GM21529 (cell line): ENCODE data around the gene KRTAP12-2.
"Not testable (repeated sequence)": the region's sequence is repeated elsewhere in the genome, so short reads cannot be mapped to it uniquely, and the experiment has no call there.

ENCODE experiments used
- ATAC-seq: cut with Tn5 transposase; IDR thresholded peaks from one replicate; pipeline ENCODE4 v1.9.1; 2021; ENCODE audit not compliant: unreplicated experiment

KRTAP12-2 gene

GRCh38 chr21:44686000-44686781 lies 19.5 kb upstream of the KRTAP12-2 start:
- no peak for ATAC-seq

- not testable (repeated sequence) for ATAC-seq
Observed at GRCh38 chr21:44685050-44685449, 18.3 kb upstream of the KRTAP12-2 start.

GRCh38 chr21:44684483-44684882 lies 17.8 kb upstream of the KRTAP12-2 start:
- ATAC-seq = no peak

DNA sequence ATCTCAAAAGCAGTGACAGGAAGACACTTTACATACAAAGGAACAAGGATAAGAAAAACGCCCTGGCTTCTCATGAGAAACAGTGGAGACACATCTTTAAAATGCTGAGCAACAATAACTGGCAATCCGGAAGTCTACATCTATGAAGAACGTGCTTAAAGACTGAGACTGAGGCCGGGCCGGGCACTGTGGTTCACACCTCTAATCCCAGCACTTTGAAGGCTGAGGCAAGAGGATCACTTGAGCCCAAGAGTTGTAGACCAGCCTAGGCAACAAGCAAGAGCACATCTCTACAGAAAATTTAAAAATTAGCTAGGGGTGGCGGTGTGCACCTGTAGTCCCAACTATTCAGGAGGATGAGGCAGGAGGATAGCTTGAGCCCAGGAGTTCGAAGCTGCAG lies 17.4 kb upstream of the KRTAP12-2 start:
- ATAC-seq = no peak

- ATAC-seq = no peak
Observed at GRCh38 chr21:44682580-44683151, 15.9 kb upstream of the KRTAP12-2 start.

DNA sequence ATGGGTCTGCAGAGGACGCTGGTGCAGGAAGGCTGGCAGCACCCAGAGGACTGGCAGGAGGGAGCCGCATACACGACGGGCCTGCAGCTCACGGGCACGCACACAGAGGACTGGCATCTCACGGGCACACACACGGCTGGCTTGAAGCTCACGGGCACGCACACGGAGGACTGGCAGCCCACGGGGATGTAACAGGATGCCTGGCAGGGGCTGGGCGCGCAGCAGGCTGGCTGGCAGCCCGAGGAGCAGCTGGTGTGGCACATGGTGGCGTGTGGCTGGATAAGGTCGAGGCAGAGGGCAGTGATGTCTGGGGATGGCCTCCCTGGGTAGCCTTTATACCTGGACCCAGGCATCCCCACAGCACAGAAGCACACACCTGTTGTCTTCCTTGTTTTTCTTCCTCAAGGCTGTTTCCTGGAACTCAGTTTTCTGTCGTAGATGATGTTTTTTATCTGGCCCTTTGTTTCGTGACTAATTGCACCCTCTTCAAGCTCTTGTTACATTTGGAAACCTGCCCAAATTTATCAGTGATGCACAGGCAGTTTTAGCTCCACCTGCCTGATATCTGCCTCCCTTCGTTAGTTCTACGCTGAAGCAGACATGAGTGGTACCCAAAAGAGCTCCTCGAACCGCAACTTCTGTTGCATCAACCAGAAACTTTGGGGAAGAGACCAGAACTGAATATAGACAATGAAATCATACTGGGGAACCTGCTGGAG lies 15.3 kb upstream of the KRTAP12-2 start, which contains the start of gene KRTAP12-1:
TSS of gene KRTAP12-1 (minus strand) at position 303 of the 719 bp plus-strand sequence. CDS start at position 263, 40 bp downstream.
- no peak for ATAC-seq

DNA sequence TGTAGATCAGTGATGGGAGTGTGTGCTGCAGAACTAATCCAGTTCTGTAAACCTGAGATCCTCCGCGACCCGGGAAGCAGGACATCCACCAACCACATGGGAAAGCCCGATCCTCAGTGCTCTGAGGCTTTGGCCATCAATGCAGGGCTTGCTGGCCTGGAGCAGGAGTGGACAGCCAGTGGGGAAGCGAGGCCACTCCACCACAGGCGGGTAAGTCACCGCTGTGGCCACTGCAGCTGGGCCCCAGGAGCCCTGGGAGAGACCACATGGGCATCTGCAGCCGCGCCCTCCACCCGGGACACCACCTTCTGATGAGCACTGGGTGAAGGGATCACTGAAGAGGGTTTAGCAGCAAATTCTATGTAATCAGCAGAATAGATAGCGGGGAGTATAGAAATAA lies 14.4 kb upstream of the KRTAP12-2 start:
- no peak for ATAC-seq

GRCh38 chr21:44677881-44678280 lies 11.2 kb upstream of the KRTAP12-2 start:
- no peak for ATAC-seq

DNA sequence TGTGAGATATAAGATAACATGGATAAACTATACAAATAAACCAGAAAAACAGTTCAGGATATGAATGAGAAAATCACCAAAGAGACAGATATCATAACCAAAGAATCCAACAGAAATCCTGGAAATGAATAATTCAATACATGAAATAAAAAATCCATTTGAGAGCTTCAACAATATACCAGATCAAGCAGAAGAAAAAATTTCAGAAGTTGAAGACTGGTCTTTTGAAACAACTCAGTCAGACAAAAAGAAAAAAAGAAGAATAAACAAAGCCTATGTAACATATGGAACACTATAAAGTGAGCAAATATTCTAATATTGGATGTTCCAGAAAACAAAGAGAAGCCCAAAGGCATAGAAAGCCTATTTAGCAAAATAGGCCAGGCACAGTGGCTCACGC lies 5.2 kb upstream of the KRTAP12-2 start:
- ATAC-seq = no peak

GRCh38 chr21:44670642-44671432 lies 4.1 kb upstream of the KRTAP12-2 start:
- ATAC-seq = no peak

- ATAC-seq = no peak
Observed at GRCh38 chr21:44667612-44668011, 885 bp upstream of the KRTAP12-2 start.

DNA sequence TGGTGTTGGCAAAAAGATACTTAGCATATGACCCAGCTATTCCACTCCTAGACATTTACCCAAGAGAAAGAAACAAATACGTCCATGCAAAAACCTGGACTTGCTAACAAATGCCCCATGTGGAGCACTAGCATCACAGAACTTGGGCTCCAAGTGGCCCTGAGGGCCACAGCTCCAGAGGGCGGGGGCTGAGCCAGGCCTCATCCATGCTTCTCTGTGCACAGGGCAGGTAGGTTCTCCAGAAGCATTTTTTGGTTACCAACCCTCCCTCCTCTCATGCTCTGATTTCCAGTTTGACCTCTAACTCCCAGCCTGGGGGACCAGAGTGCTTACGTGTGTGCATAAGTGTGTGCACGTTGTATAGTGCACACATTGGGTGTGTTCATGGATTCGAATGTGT lies 2.0 kb downstream of the KRTAP12-2 start:
- no peak for ATAC-seq

DNA sequence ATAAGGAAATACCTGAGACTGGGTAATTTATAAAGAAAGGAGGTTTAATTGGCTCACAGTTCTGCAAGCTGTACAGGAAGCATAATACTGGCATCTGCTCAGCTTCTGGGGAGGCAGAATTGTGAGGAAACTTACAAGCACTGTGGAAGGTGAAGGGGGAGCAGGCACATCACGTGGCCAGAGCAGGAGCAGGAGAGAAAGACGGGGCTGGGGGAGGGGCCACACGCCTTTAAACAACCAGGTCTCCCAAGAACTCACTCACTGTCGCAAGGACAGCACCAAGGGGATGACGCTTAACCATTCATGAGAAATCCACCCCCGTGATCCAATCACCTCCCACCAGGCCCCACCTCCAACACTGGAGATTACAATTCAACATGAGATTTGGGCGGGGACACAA lies 5.2 kb downstream of the KRTAP12-2 start:
- not testable (repeated sequence) for ATAC-seq

GRCh38 chr21:44658913-44659595 lies 7.7 kb downstream of the KRTAP12-2 start:
- ATAC-seq = no peak

- no peak for ATAC-seq
Observed at GRCh38 chr21:44658541-44658910, 8.2 kb downstream of the KRTAP12-2 start.

- ATAC-seq = no peak
Observed at GRCh38 chr21:44657635-44658540, 8.8 kb downstream of the KRTAP12-2 start, which contains the start of gene KRTAP12-3. TSS of gene KRTAP12-3 (plus strand) at chr21:44657932. CDS start at chr21:44657980, 48 bp downstream.

DNA sequence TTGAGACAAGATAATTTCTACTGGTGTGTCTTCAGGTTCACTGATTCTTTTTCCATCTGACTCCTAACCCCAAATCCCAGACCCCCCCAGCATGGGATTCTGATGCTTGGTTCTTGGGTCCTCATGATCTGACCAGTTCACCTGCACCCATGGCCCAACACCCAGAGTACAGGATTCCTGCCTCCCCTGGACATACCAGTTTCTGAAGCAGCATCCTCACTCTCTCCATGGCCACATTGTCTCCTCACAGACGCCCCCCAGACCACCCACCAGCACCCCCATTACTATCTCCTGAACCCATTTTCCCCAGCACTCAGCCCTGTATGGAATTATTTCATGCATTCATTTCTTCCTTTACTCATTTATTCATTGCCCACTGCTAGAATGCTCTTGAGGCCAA lies 9.9 kb downstream of the KRTAP12-2 start:
- no peak for ATAC-seq

DNA sequence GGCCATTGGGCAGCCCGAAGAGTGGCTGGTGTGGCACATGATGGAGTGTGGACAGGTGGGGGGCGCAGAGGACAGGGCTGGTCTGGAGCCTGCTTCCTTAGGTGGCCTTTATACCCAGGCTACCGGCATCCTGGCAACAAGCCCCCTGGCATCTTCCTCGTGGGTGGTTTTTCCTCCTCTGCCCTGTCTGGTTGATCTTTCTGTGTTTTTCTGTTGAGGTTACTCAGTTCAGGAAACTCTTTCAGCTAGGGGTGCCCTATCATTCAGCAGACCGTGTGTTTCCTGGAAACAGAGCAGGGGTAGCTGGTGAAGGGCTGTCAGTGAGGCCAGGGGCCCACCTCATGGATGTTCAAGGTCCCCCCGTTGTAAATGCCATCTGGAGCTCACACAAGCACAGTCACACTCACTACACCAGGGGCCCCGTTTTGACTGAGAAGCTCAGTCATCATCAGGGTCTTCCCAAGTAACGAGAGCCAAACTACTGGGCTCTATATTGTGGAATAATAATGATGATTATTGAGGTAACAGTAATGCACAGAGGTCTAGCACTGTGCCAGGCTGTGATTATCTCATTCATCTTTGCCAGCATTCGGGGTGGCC lies 12.1 kb downstream of the KRTAP12-2 start, which contains the start of gene KRTAP12-4:
TSS of gene KRTAP12-4 (minus strand) at position 84 of the 600 bp plus-strand sequence. CDS start at position 39, 45 bp downstream.
- no peak for ATAC-seq
